HepG2 (cell line): ENCODE measurements around the gene CCT6A. TPM values are rescaled to one million over a fixed set of nuclear protein-coding genes. Genes with fewer than 3 reads are reported as not detected.
A peak's percentile ranks its signal among the peaks of the same experiment; 100 is the strongest.

Source experiments
- CREB1 ChIP-seq, 2 experiments: fragments of 450-650 bp in 1 of 2; IDR thresholded peaks; 2 replicates each; pipeline ENCODE4 v1.6.1; 2016 to 2017; ENCODE audit warnings: control low read depth in 1 of 2, mild to moderate bottlenecking in 1 of 2, missing compliant biosample characterization in 1 of 2, missing genetic modification characterization in 1 of 2
- IRX3 ChIP-seq: sonication (generic); formaldehyde crosslinking; IDR thresholded peaks from 2 replicates; pipeline ENCODE4 v1.8.1; 2023; ENCODE audit warnings: mild to moderate bottlenecking, low read depth, missing genetic modification reagents, borderline replicate concordance
- JUND ChIP-seq: sonication (generic); formaldehyde crosslinking; IDR thresholded peaks from 2 replicates; pipeline ENCODE4 v1.8.0; 2022; ENCODE audit warnings: mild to moderate bottlenecking, missing genetic modification reagents
- KMT2B ChIP-seq: IDR thresholded peaks from 2 replicates; pipeline ENCODE4 v1.6.1; 2016; ENCODE audit warnings: missing genetic modification reagents, missing compliant biosample characterization
- MLLT10 ChIP-seq: sonication (generic); formaldehyde crosslinking; IDR thresholded peaks from 2 replicates; pipeline ENCODE4 v1.4.0; 2020; ENCODE audit warnings: missing genetic modification reagents
- SCMH1 ChIP-seq: sonication (generic); formaldehyde crosslinking; IDR thresholded peaks from 2 replicates; pipeline ENCODE4 v1.9.0; 2021; ENCODE audit warnings: missing genetic modification reagents, mild to moderate bottlenecking, borderline replicate concordance
- SMAD9 ChIP-seq: sonication (generic); formaldehyde crosslinking; IDR thresholded peaks from 2 replicates; pipeline ENCODE4 v1.5.1; 2020; ENCODE audit warnings: mild to moderate bottlenecking, missing genetic modification reagents
- SMYD3 ChIP-seq: sonication (generic); formaldehyde crosslinking; IDR thresholded peaks from 2 replicates; pipeline ENCODE4 v1.8.1; 2023; ENCODE audit warnings: mild to moderate bottlenecking, missing genetic modification reagents
- TSC22D2 ChIP-seq: sonication (generic); formaldehyde crosslinking; IDR thresholded peaks from 2 replicates; pipeline ENCODE4 v1.5.1; 2020; ENCODE audit warnings: missing genetic modification reagents, mild to moderate bottlenecking, borderline replicate concordance
- XRCC5 ChIP-seq: fragments of 200-400 bp; formaldehyde crosslinking; optimal IDR thresholded peaks from 2 replicates; pipeline ENCODE3; 2017; ENCODE audit warnings: mild to moderate bottlenecking, low read length
- ZMYM3 ChIP-seq: sonication (generic); formaldehyde crosslinking; IDR thresholded peaks from 2 replicates; pipeline ENCODE4 v1.5.1; 2020; ENCODE audit warnings: mild to moderate bottlenecking, missing genetic modification reagents
- ZNF224 ChIP-seq: sonication (generic); formaldehyde crosslinking; IDR thresholded peaks from 2 replicates; pipeline ENCODE4 v1.5.0; 2020; ENCODE audit warnings: mild to moderate bottlenecking, missing genetic modification reagents
- ZNF432 ChIP-seq: sonication (generic); formaldehyde crosslinking; IDR thresholded peaks from 2 replicates; pipeline ENCODE4 v1.5.0; 2020; ENCODE audit warnings: missing genetic modification reagents, mild to moderate bottlenecking, borderline replicate concordance
- ZSCAN12 ChIP-seq: sonication (generic); formaldehyde crosslinking; IDR thresholded peaks from 2 replicates; pipeline ENCODE4 v1.9.0; 2021; ENCODE audit warnings: mild to moderate bottlenecking, missing genetic modification reagents
- ZSCAN20 ChIP-seq: sonication (generic); formaldehyde crosslinking; IDR thresholded peaks from 2 replicates; pipeline ENCODE4 v1.4.0; 2020; ENCODE audit warnings: missing genetic modification reagents, mild to moderate bottlenecking, borderline replicate concordance
- ZXDC ChIP-seq: sonication (generic); formaldehyde crosslinking; IDR thresholded peaks from 2 replicates; pipeline ENCODE4 v1.5.0; 2020; ENCODE audit warnings: mild to moderate bottlenecking, missing genetic modification reagents
- polyA plus RNA-seq, 8 experiments: library from polyadenylated mRNA; depleted of rRNA in 3 of 8; stranded (reverse) in 7 of 8; unstranded in 1 of 8; fragments of >200 nt; fragmentation: Illumina TruSeq in 4 of 8; extraction: Trizol in 4 of 8; gene quantifications; 2 replicates each; pipeline versions ENCODE4 v1.2.1 to v1.2.3, GENCODE V29; 2011 to 2016; ENCODE audit warnings: low read depth in 4 of 8, missing spikeins in 1 of 8, mixed read lengths in 1 of 8; ENCODE audit not compliant: insufficient read depth in 1 of 8
- total RNA-seq, 5 experiments: library from RNA; depleted of rRNA; stranded (reverse); fragments of >200 nt; fragmentation: Illumina TruSeq; extraction: Trizol; gene quantifications; 2 replicates each; pipeline ENCODE4 v1.2.3, GENCODE V29; 2016; ENCODE audit warnings: low read depth in 1 of 5
- TF ChIP-seq, protein P1 (sequence below): IDR thresholded peaks from 2 replicates; pipeline ENCODE4 v1.6.1; 2016; ENCODE audit warnings: low read depth, missing genetic modification reagents, missing compliant biosample characterization
- TF ChIP-seq, protein P2 (sequence below): sonication (generic); formaldehyde crosslinking; IDR thresholded peaks from 2 replicates; pipeline ENCODE4 v1.4.0; 2020; ENCODE audit warnings: missing genetic modification reagents, low read depth, mild to moderate bottlenecking, borderline replicate concordance
- TF ChIP-seq, protein P3 (sequence below): sonication (generic); formaldehyde crosslinking; conservative IDR thresholded peaks from 2 replicates; pipeline ENCODE4 v1.8.0; 2022; ENCODE audit warnings: low read depth, missing genetic modification reagents

The CCT6A gene
- total and polyA plus RNA-seq, 2 of the 13 experiments (the other 11 are each of a cell fraction or from before 2014, with no cell fraction given), result 219 to 292 TPM

GRCh38 chr7:56063882-56064625 is 12.5 kb downstream of the CCT6A start, which contains the start of gene SUMF2 (continued):
- TF ChIP-seq, protein P1, sequence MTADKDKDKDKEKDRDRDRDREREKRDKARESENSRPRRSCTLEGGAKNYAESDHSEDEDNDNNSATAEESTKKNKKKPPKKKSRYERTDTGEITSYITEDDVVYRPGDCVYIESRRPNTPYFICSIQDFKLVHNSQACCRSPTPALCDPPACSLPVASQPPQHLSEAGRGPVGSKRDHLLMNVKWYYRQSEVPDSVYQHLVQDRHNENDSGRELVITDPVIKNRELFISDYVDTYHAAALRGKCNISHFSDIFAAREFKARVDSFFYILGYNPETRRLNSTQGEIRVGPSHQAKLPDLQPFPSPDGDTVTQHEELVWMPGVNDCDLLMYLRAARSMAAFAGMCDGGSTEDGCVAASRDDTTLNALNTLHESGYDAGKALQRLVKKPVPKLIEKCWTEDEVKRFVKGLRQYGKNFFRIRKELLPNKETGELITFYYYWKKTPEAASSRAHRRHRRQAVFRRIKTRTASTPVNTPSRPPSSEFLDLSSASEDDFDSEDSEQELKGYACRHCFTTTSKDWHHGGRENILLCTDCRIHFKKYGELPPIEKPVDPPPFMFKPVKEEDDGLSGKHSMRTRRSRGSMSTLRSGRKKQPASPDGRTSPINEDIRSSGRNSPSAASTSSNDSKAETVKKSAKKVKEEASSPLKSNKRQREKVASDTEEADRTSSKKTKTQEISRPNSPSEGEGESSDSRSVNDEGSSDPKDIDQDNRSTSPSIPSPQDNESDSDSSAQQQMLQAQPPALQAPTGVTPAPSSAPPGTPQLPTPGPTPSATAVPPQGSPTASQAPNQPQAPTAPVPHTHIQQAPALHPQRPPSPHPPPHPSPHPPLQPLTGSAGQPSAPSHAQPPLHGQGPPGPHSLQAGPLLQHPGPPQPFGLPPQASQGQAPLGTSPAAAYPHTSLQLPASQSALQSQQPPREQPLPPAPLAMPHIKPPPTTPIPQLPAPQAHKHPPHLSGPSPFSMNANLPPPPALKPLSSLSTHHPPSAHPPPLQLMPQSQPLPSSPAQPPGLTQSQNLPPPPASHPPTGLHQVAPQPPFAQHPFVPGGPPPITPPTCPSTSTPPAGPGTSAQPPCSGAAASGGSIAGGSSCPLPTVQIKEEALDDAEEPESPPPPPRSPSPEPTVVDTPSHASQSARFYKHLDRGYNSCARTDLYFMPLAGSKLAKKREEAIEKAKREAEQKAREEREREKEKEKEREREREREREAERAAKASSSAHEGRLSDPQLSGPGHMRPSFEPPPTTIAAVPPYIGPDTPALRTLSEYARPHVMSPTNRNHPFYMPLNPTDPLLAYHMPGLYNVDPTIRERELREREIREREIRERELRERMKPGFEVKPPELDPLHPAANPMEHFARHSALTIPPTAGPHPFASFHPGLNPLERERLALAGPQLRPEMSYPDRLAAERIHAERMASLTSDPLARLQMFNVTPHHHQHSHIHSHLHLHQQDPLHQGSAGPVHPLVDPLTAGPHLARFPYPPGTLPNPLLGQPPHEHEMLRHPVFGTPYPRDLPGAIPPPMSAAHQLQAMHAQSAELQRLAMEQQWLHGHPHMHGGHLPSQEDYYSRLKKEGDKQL (CRISPR knock-in tag), result no peak
- TF ChIP-seq XRCC5, result no peak
- no peak for TF ChIP-seq SCMH1
- TF ChIP-seq ZNF224 (CRISPR knock-in tag), result no peak
- TF ChIP-seq MLLT10, result no peak
- TF ChIP-seq IRX3 (CRISPR knock-in tag), result peak; percentile 22; the same call in 1 of the 2 replicates
- peak; percentile 93 for TF ChIP-seq ZXDC (CRISPR knock-in tag)
- peak; percentile 76; the same call in 1 of the 2 replicates for TF ChIP-seq KMT2B (CRISPR knock-in tag)
- no peak for TF ChIP-seq CREB1 (IDR thresholded peaks at IDR 0.05)
- no peak for TF ChIP-seq CREB1 (CRISPR knock-in tag; IDR thresholded peaks at IDR 0.05)
- TF ChIP-seq, protein P2, sequence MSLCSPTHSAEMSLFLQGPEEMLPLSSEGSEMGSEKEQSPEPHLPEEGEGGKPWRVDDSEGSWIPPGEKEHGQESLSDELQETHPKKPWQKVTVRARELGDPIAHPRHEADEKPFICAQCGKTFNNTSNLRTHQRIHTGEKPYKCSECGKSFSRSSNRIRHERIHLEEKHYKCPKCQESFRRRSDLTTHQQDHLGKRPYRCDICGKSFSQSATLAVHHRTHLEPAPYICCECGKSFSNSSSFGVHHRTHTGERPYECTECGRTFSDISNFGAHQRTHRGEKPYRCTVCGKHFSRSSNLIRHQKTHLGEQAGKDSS, result peak; percentile 41; the same call in 1 of the 2 replicates
- TF ChIP-seq ZSCAN12 (CRISPR knock-in tag), result peak; percentile 61; the same call in 1 of the 2 replicates
- no peak for TF ChIP-seq SMAD9 (CRISPR knock-in tag)
- TF ChIP-seq ZSCAN20 (CRISPR knock-in tag), result no peak
- TF ChIP-seq TSC22D2 (CRISPR knock-in tag), result no peak
- no peak for TF ChIP-seq ZNF432
- no peak for TF ChIP-seq SMYD3
- TF ChIP-seq JUND, result no peak
- TF ChIP-seq, protein P3, sequence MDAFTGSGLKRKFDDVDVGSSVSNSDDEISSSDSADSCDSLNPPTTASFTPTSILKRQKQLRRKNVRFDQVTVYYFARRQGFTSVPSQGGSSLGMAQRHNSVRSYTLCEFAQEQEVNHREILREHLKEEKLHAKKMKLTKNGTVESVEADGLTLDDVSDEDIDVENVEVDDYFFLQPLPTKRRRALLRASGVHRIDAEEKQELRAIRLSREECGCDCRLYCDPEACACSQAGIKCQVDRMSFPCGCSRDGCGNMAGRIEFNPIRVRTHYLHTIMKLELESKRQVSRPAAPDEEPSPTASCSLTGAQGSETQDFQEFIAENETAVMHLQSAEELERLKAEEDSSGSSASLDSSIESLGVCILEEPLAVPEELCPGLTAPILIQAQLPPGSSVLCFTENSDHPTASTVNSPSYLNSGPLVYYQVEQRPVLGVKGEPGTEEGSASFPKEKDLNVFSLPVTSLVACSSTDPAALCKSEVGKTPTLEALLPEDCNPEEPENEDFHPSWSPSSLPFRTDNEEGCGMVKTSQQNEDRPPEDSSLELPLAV (CRISPR knock-in tag), result no peak
- TF ChIP-seq ZMYM3 (CRISPR knock-in tag), result no peak
